Mesenchymal stem cell (in vitro differentiated cells and primary cell): Measurements from ENCODE around the gene CFAP126. TPM values are rescaled to one million over a fixed set of nuclear protein-coding genes. Genes with fewer than 3 reads are reported as not detected.
A peak's percentile ranks its signal among the peaks of the same experiment; 100 is the strongest.
"Not testable (repeated sequence)": the region's sequence is repeated elsewhere in the genome, so short reads cannot be mapped to it uniquely, and the experiment has no call there.

Source experiments
- DNase-seq: peaks from one replicate; pipeline ENCODE4 v3.0.0-alpha.2; 2013
- H2AFZ ChIP-seq: one replicate; pipeline ENCODE4 v1.6.1; 2013; ENCODE audit warnings: low read depth, mild to moderate bottlenecking, control low read depth, inconsistent platforms, low read length, moderate library complexity
- H2AK5ac ChIP-seq: 2 replicates; pipeline ENCODE4 v1.6.1; 2013; ENCODE audit warnings: low read length, moderate library complexity, mild to moderate bottlenecking, inconsistent platforms; ENCODE audit not compliant: severe bottlenecking
- H2BK120ac ChIP-seq: one replicate; pipeline ENCODE4 v1.6.1; 2013; ENCODE audit warnings: low read depth, mild to moderate bottlenecking, inconsistent platforms, low read length, moderate library complexity
- H2BK12ac ChIP-seq, 2 experiments: one replicate each; pipeline ENCODE4 v1.6.1; 2013; ENCODE audit warnings: inconsistent platforms in 2 of 2, low read length in 2 of 2, mild to moderate bottlenecking in 2 of 2, moderate library complexity in 2 of 2, control low read depth in 1 of 2
- H2BK15ac ChIP-seq: one replicate; pipeline ENCODE4 v1.6.1; 2013; ENCODE audit warnings: mild to moderate bottlenecking, low read depth, inconsistent platforms; ENCODE audit not compliant: poor library complexity, severe bottlenecking
- H2BK5ac ChIP-seq: 2 replicates; pipeline ENCODE4 v1.6.1; 2013; ENCODE audit warnings: low read depth, mild to moderate bottlenecking, low read length, control low read depth, inconsistent platforms; ENCODE audit not compliant: poor library complexity, severe bottlenecking
- H3K14ac ChIP-seq, 2 experiments: one replicate each; pipeline ENCODE4 v1.6.1; 2013; ENCODE audit warnings: inconsistent platforms in 2 of 2, low read length in 2 of 2, control low read depth in 1 of 2, mild to moderate bottlenecking in 1 of 2, moderate library complexity in 1 of 2
- H3K18ac ChIP-seq, 2 experiments: one replicate each; pipeline ENCODE4 v1.6.1; 2013; ENCODE audit warnings: inconsistent platforms in 2 of 2, low read length in 2 of 2, control low read depth in 1 of 2, low read depth in 1 of 2, mild to moderate bottlenecking in 1 of 2
- H3K23ac ChIP-seq, 2 experiments: one replicate each; pipeline ENCODE4 v1.6.1; 2013; ENCODE audit warnings: inconsistent platforms in 2 of 2, low read length in 2 of 2, mild to moderate bottlenecking in 2 of 2, moderate library complexity in 2 of 2, control low read depth in 1 of 2
- H3K27ac ChIP-seq: 2 replicates; pipeline ENCODE4 v1.5.1; 2013; ENCODE audit warnings: mild to moderate bottlenecking, moderate library complexity, low read length, control low read depth, inconsistent platforms; ENCODE audit not compliant: poor library complexity, severe bottlenecking
- H3K27me3 ChIP-seq, 2 experiments: 2 replicates each; pipeline versions ENCODE4 v1.6.1 to v1.7.0; 2013; ENCODE audit warnings: low read length in 2 of 2, mild to moderate bottlenecking in 2 of 2, moderate library complexity in 2 of 2, control low read depth in 1 of 2, inconsistent platforms in 1 of 2; ENCODE audit not compliant: control insufficient read depth in 1 of 2, insufficient read depth in 1 of 2
- H3K36me3 ChIP-seq, 2 experiments: 2 replicates each; pipeline versions ENCODE4 v1.6.1 to v1.7.0; 2013; ENCODE audit warnings: low read length in 2 of 2, control low read depth in 1 of 2, inconsistent platforms in 1 of 2, low read depth in 1 of 2, mild to moderate bottlenecking in 1 of 2; ENCODE audit not compliant: insufficient read depth in 2 of 2, control insufficient read depth in 1 of 2
- H3K4ac ChIP-seq, 2 experiments: one replicate each; pipeline ENCODE4 v1.6.1; 2013; ENCODE audit warnings: inconsistent platforms in 2 of 2, low read length in 2 of 2, mild to moderate bottlenecking in 2 of 2, moderate library complexity in 2 of 2, control low read depth in 1 of 2, low read depth in 1 of 2
- H3K4me1 ChIP-seq: 2 replicates; pipeline ENCODE4 v1.6.1; 2013; ENCODE audit warnings: low read depth, low read length, control low read depth; ENCODE audit not compliant: control insufficient read depth, insufficient read depth
- H3K4me2 ChIP-seq: 2 replicates; pipeline ENCODE4 v1.6.1; 2013; ENCODE audit warnings: low read length, mild to moderate bottlenecking, inconsistent platforms; ENCODE audit not compliant: poor library complexity, severe bottlenecking
- H3K4me3 ChIP-seq, 2 experiments: 2 replicates each; pipeline versions ENCODE4 v1.5.1 to v1.7.0; 2013; ENCODE audit warnings: low read length in 2 of 2, mild to moderate bottlenecking in 2 of 2, control low read depth in 1 of 2, low read depth in 1 of 2; ENCODE audit not compliant: insufficient read depth in 1 of 2
- H3K79me1 ChIP-seq: replicated peaks from 2 replicates; pipeline ENCODE4 v1.6.1; 2013; ENCODE audit warnings: mild to moderate bottlenecking, control low read depth, low read length, inconsistent platforms; ENCODE audit not compliant: poor library complexity, severe bottlenecking
- H3K9ac ChIP-seq: 2 replicates; pipeline ENCODE4 v1.7.0; 2013; ENCODE audit warnings: mild to moderate bottlenecking, low read length, moderate library complexity
- H3K9me3 ChIP-seq: 2 replicates; pipeline ENCODE4 v1.7.0; 2013; ENCODE audit warnings: mild to moderate bottlenecking, low read length; ENCODE audit not compliant: control insufficient read depth
- H4K8ac ChIP-seq: one replicate; pipeline ENCODE4 v1.6.1; 2013; ENCODE audit warnings: inconsistent platforms, mild to moderate bottlenecking, low read length, moderate library complexity
- H4K91ac ChIP-seq: one replicate; pipeline ENCODE4 v1.6.1; 2013; ENCODE audit warnings: mild to moderate bottlenecking, low read length, inconsistent platforms
- WGBS: methylation state at CpG from one replicate; pipeline ENCODE4 v1.1.7; 2013; ENCODE audit warnings: mixed read lengths; 5-methylcytosine and 5-hydroxymethylcytosine counted together
- small RNA-seq: library from polyadenylated mRNA; stranded (forward); fragments of <200 nt; extraction: miRNeasy Mini kit (QIAGEN cat#:217004); gene quantifications from one replicate; pipeline ENCODE3, GENCODE V24; 2013; ENCODE audit warnings: low read depth

The CFAP126 gene

DNA sequence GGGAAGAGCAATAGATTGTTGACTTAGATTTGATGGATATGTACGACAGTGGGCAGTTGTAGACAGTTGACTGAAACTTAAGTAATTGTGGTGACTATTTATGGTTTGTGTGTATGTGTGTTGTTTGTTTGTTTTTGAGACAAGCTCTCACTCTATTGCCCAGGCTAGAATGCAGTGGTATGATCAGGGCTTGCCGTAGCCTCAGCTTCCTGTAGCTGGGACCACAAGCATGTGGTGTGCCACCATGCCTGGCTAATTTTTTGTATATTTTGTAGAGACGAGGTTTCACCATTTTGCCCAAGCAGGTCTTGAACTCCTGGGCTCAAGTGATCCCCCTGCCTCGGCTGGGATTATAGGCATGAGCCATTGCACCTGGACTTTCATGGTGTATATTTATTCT lies 43.7 kb downstream of the CFAP126 start:
- Histone ChIP-seq H3K27me3 (no peaks in the 10 kb centered on the region), H3K18ac (no peak overlapping the region), H3K14ac (no peak overlapping the region), H2BK120ac (no peak overlapping the region), H3K23ac (no peak overlapping the region), H3K4me3 (no peak overlapping the region), H2AK5ac (no peak overlapping the region), H4K8ac (no peak overlapping the region), H3K36me3 (peaks cover 28 to 50% of the 10 kb centered on the region in 2 experiments), H2AFZ (no peak overlapping the region), H2BK15ac (no peak overlapping the region), H3K9me3 (no peaks in the 10 kb centered on the region), H3K9ac (no peak overlapping the region), H3K4me2 (no peak overlapping the region), H3K4ac (no peak overlapping the region), H3K79me1 (peaks cover 30% of the 10 kb centered on the region), H3K4me1 (no peaks in the 10 kb centered on the region), H4K91ac (no peak overlapping the region), H2BK12ac (no peak overlapping the region), H2BK5ac (no peak overlapping the region), H3K27ac (no peak overlapping the region)
- 91% methylated on average over 3 of the region's 4 CpGs for WGBS
- DNase-seq: no peak

DNA sequence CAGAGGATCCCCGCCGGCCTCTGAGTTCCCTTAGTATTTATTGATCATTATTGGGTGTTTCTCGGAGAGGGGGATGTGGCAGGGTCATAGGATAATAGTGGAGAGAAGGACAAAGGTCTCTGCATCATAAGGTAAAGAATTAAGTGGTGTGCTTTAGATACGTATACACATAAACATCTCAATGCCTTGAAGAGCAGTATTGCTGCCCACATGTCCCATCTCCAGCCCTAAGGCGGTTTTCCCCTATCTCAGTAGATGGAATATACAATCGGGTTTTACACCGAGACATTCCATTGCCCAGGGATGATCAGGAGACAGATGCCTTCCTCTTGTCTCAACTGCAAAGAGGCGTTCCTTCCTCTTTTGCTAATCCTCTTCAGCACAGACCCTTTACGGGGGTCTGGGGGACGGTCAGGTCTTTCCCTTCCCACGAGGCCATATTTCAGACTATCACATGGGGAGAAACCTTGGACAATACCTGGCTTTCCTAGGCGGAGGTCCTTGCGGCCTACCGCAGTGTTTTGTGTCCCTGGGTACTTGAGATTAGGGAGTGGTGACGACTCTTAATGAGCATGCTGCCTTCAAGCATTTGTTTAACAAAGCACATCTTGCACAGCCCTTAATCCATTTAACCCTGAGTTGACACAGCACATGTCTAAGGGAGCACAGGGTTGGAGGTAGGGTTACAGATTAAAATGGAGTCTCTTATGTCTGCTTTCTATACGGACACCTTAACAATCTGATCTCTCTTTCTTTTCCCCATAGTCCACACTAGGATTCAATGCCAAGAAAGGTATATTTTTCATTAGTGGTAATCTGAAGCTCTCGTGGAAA lies 51.6 kb downstream of the CFAP126 start:
- H3K9me3 ChIP-seq, H2AK5ac ChIP-seq, H3K4ac ChIP-seq, H3K18ac ChIP-seq, H3K9ac ChIP-seq, H2BK12ac ChIP-seq, DNase-seq, H3K27ac ChIP-seq, H2BK120ac ChIP-seq, H3K14ac ChIP-seq, H3K23ac ChIP-seq, H4K91ac ChIP-seq, H3K27me3 ChIP-seq, H3K4me1 ChIP-seq, H3K4me2 ChIP-seq, H4K8ac ChIP-seq, H2BK5ac ChIP-seq, H2BK15ac ChIP-seq, H3K36me3 ChIP-seq, H3K4me3 ChIP-seq: not testable (repeated sequence)
- H2AFZ ChIP-seq: peak overlapping the region; percentile 14
- H3K79me1 ChIP-seq: peaks cover 16% of the 10 kb centered on the region
- WGBS: 76% methylated on average over 14 of the region's 17 CpGs

Small RNAs within 50 kb of the gene (small RNA-seq; reads per million reads assigned to genes)
- gene AL592295.2: not detected
- not detected for gene RNU6-481P
